T-helper 17 cell (primary cell): ENCODE results near the gene PRSS33. TPM values are rescaled to one million over a fixed set of nuclear protein-coding genes. Genes with fewer than 3 reads are reported as not detected.

Experiments used
- ATAC-seq: fragments of 150-1000 bp; cut with Tn5 transposase; 2 replicates; pipeline ENCODE4 v1.10.0; 2021; ENCODE audit warnings: mild to moderate bottlenecking, moderate library complexity
- DNase-seq, 3 donors: peaks; one replicate each; pipeline versions ENCODE4 v3.0.0 to v3.0.0-alpha.2; 2020 to 2021
- H3K9me3 ChIP-seq: one replicate; pipeline ENCODE4 v1.7.0; 2013; ENCODE audit warnings: low read length, mild to moderate bottlenecking; ENCODE audit not compliant: control insufficient read depth, poor library complexity, severe bottlenecking
- H3K27ac Mint-ChIP-seq: one replicate; pipeline ENCODE4 v1.8.0; 2022; ENCODE audit warnings: mild to moderate bottlenecking, moderate library complexity, mixed read lengths
- H3K27me3 Mint-ChIP-seq: one replicate; pipeline ENCODE4 v1.8.0; 2022; ENCODE audit warnings: mixed read lengths
- H3K36me3 Mint-ChIP-seq: one replicate; pipeline ENCODE4 v1.8.0; 2022; ENCODE audit warnings: low read depth, mixed read lengths
- H3K4me1 Mint-ChIP-seq: one replicate; pipeline ENCODE4 v1.8.0; 2022; ENCODE audit warnings: mild to moderate bottlenecking, mixed read lengths
- H3K4me3 Mint-ChIP-seq: one replicate; pipeline ENCODE4 v1.8.0; 2022; ENCODE audit warnings: mild to moderate bottlenecking, moderate library complexity, mixed read lengths
- total RNA-seq, 4 donors: library from RNA in 2 of 4; stranded (reverse) in 2 of 4; gene quantifications; one replicate each; pipeline ENCODE4 v1.2.3 and lab custom pipeline; 2022 to 2026

Gene PRSS33, protein sequence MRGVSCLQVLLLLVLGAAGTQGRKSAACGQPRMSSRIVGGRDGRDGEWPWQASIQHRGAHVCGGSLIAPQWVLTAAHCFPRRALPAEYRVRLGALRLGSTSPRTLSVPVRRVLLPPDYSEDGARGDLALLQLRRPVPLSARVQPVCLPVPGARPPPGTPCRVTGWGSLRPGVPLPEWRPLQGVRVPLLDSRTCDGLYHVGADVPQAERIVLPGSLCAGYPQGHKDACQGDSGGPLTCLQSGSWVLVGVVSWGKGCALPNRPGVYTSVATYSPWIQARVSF
- total RNA-seq = not detected
- total RNA-seq (lab: John Stamatoyannopoulos, UW) = 0 reads per million in 2 donors

DNA sequence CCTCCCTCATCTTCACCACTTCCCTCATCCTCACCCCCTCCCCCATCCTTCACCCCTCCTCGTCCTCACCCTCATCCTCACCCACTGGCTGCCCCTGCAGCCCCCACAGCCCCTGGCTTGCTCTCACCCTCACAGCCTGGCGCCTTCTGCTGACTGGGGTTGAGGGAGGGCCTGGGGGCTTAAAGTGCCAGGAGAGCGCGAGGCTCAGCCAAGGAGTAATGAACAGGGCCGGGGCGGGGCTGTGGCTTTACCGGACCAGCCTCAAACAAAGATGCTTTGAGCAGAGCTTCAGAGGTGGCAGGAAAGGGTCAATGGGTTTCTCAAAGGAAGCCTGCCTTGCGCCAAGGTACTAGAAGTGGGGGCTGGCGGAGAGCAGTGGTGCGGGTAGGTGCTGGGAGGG, at the start of gene PRSS33:
PRSS33 (minus strand) TSS at position 155 of the 400 bp plus-strand sequence. CDS start 1,013 bp downstream, outside the sequence.
- peak within 1 kb of the TSS; percentile 56 for H3K4me3 Mint-ChIP-seq
- no peak for DNase-seq
- H3K27ac Mint-ChIP-seq = peak within 1 kb of the TSS; percentile 16

DNA sequence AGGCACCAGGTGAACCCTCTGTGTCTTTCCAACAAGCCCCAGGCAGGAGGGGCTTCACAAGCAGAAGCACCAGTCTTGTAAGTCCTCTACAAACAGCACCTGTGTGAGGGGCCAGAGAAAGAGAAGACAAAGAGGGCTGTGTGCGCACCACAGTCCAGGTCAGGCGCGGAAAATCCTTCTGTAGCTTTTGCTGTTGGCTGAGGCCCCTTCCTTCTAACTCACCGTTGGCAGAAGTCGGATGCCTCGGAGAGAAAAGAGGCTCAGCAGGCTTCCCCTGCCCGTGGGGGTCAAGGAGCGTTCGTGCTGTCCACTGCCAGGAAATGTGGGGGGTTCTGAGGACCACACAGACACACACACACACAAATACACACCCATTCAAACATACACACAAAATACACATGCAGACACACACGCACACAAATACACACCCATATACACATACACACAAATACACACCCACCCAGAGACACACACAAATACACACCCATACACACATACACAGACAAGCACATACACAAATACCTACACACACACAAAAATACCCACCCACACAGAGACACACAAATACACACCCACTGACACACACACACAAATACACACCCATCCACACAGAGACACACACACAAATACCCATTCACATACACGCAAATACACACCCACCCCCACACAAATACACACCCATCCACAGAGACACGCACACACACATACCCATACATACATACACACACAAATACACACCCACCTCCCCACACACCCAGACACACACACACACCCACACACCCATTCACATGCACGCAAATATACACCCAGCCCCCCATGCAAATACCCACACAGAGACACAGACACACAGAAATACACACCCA, 49.5 kb upstream of the PRSS33 start:
- Mint-ChIP-seq H3K27me3 (peaks cover 9% of the 10 kb centered on the region), H3K27ac (peak overlapping the region; percentile 86), H3K36me3 (peaks cover 6% of the 10 kb centered on the region), H3K4me3 (peak overlapping the region; percentile 59), H3K4me1 (peaks cover 25% of the 10 kb centered on the region)
- ATAC-seq (no peak), DNase-seq (no peak)
- H3K9me3 ChIP-seq = no peaks in the 10 kb centered on the region

More for the DNA sequence above, at the start of gene PRSS33:
- no peaks in the 10 kb centered on the region for H3K9me3 ChIP-seq
- no peak for ATAC-seq
- H3K4me1 Mint-ChIP-seq = peaks cover 6% of the 10 kb centered on the region
- H3K36me3 Mint-ChIP-seq = no peaks in the 10 kb centered on the region
- H3K27me3 Mint-ChIP-seq = peaks cover 19% of the 10 kb centered on the region

DNA sequence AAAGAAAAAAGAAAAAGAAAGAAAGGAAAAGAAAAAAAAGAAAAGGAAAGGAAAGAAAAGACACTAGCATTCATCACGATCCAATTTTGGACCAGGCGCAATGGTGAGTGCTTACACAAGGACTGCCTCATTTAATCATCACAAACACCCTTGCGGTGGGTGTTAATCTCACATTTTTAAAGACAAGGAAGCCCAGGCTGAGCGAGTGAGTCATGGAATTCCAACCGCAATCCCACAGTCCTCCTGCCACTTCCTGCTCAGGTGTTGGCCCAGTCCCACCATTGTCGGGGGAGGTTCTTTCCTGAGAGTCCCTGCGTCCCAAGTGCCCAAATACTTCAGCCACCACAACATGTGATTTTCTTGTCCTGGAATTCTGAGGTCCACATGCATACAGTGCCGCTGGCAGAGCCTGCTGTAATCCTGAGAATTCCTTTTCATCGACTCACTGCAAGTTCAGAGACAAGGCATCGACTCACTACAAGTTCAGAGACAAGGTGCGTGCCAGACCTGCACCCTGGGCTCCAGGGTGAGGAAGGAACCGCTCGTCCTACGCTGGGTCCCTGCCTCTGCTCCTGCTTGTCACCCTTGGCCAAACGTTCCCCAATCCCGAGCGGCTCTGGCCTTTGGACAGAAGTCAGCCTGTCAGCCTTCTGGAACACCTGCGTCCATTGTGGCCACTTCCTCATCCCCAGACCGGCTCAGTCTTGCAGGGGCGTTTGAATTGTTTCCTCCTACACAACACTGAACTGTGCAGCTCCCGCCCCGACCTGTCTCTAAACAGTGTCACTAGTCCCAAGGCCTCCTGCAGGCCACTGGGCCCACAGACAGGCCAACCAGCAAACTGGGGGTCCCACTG, 48.5 kb upstream of the PRSS33 start:
- Mint-ChIP-seq H3K4me1 (peaks cover 20% of the 10 kb centered on the region), H3K4me3 (no peak overlapping the region), H3K36me3 (peaks cover 6% of the 10 kb centered on the region), H3K27ac (no peak overlapping the region), H3K27me3 (peaks cover 9% of the 10 kb centered on the region)
- DNase-seq (no peak), ATAC-seq (no peak)
- H3K9me3 ChIP-seq = no peaks in the 10 kb centered on the region

DNA sequence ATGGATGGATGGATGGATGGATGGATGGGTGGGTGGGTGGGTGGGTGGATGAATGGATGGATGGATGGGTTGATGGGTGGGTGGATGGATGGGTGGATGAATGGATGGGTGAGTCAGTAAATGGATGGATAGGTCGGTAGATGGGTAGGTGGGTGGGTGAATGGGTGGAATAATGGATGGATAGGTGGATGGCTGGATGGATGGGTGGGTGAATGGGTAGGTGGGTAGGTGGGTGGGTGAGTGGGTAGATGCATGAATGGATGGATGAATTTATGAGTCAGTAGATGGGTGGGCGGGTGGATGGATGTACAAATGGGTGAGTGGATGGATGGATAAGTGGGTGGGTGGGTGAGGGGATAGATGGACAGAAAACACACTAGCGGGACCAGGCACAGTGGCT, 47.6 kb upstream of the PRSS33 start:
- H3K36me3 Mint-ChIP-seq = peaks cover 6% of the 10 kb centered on the region
- ATAC-seq (no peak), DNase-seq (no peak)
- H3K27me3 Mint-ChIP-seq = peaks cover 9% of the 10 kb centered on the region
- H3K9me3 ChIP-seq = no peaks in the 10 kb centered on the region
- no peak overlapping the region for H3K4me3 Mint-ChIP-seq
- H3K4me1 Mint-ChIP-seq = peaks cover 20% of the 10 kb centered on the region
- H3K27ac Mint-ChIP-seq = no peak overlapping the region

DNA sequence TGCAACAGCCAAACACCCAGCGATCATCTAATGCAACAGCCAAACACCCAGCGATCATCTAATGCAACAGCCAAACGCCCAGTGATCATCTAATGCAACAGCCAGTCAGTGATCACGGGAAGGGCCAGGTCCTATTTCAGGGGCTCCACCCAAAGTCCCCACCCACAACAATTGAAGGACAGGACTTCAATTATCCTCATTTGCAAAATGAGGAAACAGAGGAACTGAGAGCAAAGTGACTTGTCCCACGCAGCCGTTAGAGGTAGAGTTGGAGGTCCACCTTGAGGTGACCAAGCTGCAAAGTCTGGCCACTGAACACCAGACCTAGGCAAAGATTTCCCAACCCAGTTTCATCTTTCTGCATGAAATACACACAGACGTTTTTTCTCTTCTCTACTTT, 46.4 kb upstream of the PRSS33 start:
- no peaks in the 10 kb centered on the region for H3K9me3 ChIP-seq
- Mint-ChIP-seq H3K27ac (no peak overlapping the region), H3K27me3 (peaks cover 12% of the 10 kb centered on the region), H3K4me1 (peaks cover 18% of the 10 kb centered on the region), H3K36me3 (peaks cover 6% of the 10 kb centered on the region), H3K4me3 (no peak overlapping the region)
- ATAC-seq (no peak), DNase-seq (no peak)

DNA sequence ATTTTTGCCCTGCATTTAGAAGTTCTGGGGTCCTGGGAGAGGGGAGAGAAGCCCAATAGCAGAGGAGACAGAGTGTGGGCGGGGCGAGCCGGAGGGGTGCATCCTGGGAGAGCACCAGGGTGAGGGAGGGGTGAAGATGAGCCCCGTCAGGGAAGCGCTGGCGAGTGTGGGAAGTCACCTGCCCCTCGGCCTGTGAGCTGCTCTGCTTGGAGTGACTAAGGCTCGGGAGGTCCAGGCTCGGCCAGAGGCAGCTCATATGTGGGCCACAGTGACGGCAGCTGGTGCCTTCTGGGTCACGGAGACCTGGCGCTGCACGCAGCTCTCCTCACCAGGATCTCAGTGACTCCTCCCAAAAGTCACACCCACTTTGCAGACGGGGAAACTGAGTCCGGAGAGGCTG, 43.8 kb upstream of the PRSS33 start:
- Mint-ChIP-seq H3K4me3 (no peak overlapping the region), H3K4me1 (peaks cover 6% of the 10 kb centered on the region), H3K36me3 (peaks cover 2% of the 10 kb centered on the region), H3K27me3 (peaks cover 16% of the 10 kb centered on the region), H3K27ac (no peak overlapping the region)
- no peaks in the 10 kb centered on the region for H3K9me3 ChIP-seq
- ATAC-seq = no peak
- no peak for DNase-seq

DNA sequence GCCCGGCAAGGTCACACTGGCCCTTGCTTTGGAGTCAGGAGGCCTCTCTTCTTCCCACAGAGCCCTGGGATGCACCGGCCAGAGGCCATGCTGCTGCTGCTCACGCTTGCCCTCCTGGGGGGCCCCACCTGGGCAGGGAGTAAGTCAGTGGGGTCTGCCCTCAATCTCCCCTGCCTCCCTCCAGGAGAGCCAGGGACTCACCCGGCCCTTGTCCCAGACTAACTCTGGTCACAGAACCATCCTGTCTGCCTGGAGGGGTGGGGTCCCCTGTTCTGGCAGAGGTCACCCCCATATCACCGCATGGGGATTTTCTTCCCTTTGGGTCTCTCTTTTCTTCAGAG, 43.0 kb upstream of the PRSS33 start:
- DNase-seq (no peak), ATAC-seq (no peak)
- H3K4me1 Mint-ChIP-seq = peaks cover 6% of the 10 kb centered on the region
- H3K27ac Mint-ChIP-seq = no peak overlapping the region
- peaks cover 16% of the 10 kb centered on the region for H3K27me3 Mint-ChIP-seq
- H3K4me3 Mint-ChIP-seq = no peak overlapping the region
- peaks cover 2% of the 10 kb centered on the region for H3K36me3 Mint-ChIP-seq
- no peaks in the 10 kb centered on the region for H3K9me3 ChIP-seq

DNA sequence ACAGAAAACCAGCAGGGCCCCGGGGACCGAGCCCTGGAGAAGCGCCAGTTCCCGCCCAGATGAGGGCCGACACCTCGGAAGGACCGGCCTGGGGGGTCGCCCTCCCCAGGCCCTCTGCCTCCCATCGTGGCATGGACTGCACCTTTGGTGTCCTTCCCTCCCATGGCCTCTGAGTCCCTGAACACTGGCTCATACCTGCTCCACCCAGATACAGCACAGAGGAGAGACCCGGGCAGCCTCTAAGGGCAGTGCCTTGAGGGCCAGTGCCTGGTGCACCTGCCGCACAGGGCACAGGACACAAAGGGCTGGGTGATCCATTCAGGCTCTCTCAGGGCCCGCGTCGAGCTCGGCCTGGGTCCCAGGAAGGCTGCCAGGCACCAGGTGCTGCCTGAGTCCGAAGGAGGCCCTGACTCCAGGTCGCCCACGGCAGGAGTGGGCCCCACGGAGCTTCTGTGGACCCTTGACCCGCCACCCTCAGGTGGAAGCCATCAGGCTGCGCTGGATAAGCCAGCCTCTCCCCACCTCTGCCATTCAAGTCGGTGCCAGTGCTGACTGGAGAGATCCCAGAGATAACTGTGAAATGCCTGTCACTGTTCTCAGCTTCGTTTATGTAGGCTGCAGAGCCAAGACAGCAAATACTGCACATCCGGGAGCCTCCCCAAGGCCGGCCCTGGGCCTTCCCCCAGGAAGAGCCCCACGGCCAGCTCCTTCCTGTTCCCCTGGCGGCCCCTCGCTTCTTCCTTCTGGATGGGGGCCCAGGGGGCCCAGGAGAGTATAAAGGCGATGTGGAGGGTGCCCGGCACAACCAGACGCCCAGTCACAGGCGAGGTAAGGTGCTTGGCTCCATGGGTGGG, 42.4 kb upstream of the PRSS33 start, which contains the start of gene ZG16B:
ZG16B (plus strand) TSS at position 803 of the 854 bp plus-strand sequence. CDS start 139 bp downstream, outside the sequence.
- peaks cover 16% of the 10 kb centered on the region for H3K27me3 Mint-ChIP-seq
- no peak for ATAC-seq
- DNase-seq = no peak
- H3K9me3 ChIP-seq = no peaks in the 10 kb centered on the region
- no peak within 1 kb of the TSS for H3K27ac Mint-ChIP-seq
- H3K4me1 Mint-ChIP-seq = peaks cover 5% of the 10 kb centered on the region
- H3K4me3 Mint-ChIP-seq = no peak within 1 kb of the TSS
- peaks cover 2% of the 10 kb centered on the region for H3K36me3 Mint-ChIP-seq

DNA sequence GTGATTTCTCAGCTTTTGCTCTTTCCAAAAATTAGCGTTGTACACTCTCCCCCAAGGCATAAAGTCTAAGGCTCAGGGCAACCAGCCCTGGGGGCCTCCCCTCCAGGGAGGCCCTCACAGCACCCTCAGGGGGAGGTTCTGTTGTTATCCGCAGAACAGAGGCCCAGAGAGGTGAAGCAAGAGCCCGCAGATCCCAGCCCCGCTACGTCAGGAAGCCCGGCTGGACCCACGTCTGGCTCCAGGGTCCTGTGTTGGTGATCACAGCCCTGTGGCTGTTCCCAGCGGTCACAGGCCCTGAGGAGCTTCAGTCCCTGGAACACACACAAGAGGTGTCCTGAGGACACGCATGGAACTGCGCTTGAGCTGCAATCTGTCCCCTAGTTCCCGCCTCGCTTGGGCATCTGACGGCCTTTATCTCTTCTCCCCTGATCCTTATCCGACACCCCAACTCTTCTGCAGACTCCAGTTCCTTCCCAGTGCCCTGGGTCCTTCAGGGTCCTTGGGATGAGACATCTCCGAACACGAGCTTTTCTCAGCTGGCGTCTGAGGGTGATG, 41.6 kb upstream of the PRSS33 start:
- no peak for DNase-seq
- Mint-ChIP-seq H3K36me3 (peaks cover 2% of the 10 kb centered on the region), H3K27me3 (peaks cover 16% of the 10 kb centered on the region), H3K4me3 (no peak overlapping the region), H3K4me1 (peaks cover 3% of the 10 kb centered on the region), H3K27ac (no peak overlapping the region)
- ATAC-seq = no peak
- H3K9me3 ChIP-seq = no peaks in the 10 kb centered on the region

DNA sequence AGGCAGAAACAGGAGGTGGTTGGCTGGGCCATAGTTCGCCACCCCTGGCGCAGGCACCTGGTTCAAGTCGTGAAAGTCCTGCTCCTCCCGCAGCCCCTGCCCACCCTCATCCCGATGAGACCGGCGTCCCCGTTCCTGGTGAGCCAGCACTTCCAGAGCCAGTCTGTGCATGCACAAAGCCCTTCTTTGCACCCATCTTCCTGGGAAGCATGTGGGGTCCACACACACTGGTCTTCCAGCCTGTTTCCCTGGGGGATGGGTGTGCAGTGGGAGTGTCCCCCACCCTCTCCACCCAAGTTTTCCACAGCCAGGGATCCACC, 41.1 kb upstream of the PRSS33 start:
- H3K36me3 Mint-ChIP-seq = peaks cover 2% of the 10 kb centered on the region
- DNase-seq (no peak), ATAC-seq (no peak)
- no peak overlapping the region for H3K4me3 Mint-ChIP-seq
- peaks cover 16% of the 10 kb centered on the region for H3K27me3 Mint-ChIP-seq
- H3K9me3 ChIP-seq = no peaks in the 10 kb centered on the region
- H3K27ac Mint-ChIP-seq = no peak overlapping the region
- H3K4me1 Mint-ChIP-seq = peaks cover 3% of the 10 kb centered on the region

DNA sequence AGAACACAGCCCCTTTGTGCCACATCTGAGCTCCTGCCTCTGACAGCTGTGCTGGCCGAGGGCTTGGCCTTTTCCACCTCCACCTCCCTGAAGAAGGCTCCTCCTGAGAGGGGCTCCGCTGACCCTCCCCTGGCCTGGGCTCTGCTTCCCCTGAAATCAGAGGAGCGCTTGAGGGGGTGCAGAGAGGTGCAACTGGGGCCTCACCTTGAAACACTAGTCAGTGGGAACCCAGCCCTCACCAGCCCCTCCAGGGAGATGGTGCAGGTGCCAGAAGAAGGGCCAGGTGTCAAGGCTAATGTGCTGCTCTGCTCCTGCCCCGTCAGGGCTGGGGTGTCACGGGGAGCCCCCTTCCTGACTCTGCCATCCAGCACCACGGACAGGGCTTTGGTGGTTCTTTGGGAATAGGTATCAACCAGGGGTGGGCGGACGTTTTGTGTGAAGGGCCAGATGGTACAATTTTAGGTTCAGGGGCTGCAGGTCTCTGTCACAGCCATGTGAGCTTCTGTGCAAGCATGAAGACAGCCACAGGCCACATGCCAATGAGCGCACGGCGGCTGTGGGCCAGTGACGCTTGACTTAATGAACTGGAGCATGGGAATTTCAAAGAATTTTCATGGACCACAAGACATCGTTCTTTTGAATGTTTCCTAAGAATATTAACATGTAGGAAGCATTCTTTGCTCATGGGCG, 40.6 kb upstream of the PRSS33 start:
- Mint-ChIP-seq H3K36me3 (peaks cover 2% of the 10 kb centered on the region), H3K27ac (no peak overlapping the region), H3K27me3 (peaks cover 16% of the 10 kb centered on the region), H3K4me3 (no peak overlapping the region), H3K4me1 (peaks cover 3% of the 10 kb centered on the region)
- H3K9me3 ChIP-seq = no peaks in the 10 kb centered on the region
- ATAC-seq = no peak
- no peak for DNase-seq

DNA sequence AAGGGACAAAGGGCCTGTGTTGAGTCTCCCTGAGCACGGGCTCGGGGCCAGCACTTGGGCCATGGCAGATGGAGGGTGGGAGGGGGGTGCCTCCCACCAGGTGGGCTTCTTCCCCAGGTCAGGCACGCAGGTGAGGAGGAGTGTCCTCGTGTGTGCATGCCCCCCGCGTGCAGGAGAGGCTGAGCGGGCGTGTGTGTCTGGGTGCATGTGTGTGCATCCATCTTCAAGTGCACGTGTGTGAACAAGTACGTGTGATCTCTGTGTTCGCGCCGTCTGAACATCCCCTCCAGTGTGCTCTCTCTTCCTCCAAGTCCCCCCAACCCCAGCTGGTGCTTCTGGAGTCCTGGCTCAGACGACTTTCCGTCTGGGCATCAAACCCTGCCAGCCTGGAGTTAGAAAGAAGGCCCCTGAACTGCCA, 40.0 kb upstream of the PRSS33 start:
- Mint-ChIP-seq H3K27ac (no peak overlapping the region), H3K4me1 (no peaks in the 10 kb centered on the region), H3K4me3 (no peak overlapping the region), H3K27me3 (peaks cover 11% of the 10 kb centered on the region), H3K36me3 (no peaks in the 10 kb centered on the region)
- DNase-seq (no peak), ATAC-seq (no peak)
- no peaks in the 10 kb centered on the region for H3K9me3 ChIP-seq
